ENCODE data around the gene TRPC5OS.

DNA sequence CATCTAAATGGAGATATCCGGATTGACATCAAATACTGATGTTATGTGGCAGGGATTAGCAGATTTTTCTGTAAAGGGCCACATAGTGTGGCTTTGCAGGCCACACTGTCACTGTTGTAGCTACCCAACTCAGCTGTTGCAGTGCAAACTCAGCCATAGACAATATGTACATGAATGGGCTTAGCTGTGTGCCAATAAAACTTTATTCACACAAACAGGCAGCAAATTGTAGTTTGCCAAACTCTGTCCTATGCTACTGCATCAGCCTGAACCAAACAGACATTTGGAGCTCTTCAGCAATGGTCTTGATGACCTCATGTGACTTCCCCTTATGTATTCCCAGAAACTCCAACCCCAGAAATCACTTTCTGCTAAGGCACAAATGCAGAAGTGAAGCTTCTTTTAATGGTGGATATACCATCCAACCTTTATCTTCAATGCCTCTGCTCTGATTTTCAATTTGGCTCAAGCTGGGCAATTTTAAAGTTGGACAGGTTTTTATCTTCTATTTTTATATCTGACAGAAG, 18.4 kb upstream of the TRPC5OS start:
- TF ChIP-seq BHLHE40 (IDR thresholded peaks at IDR 0.05; ENCODE audit: borderline replicate concordance) (no peak), LEF1 (IDR thresholded peaks at IDR 0.05; ENCODE audit: borderline replicate concordance) (no peak)

Measured in HEK293T (cell line).